SK-N-MC (cell line): ENCODE results near the gene CLK3.

ENCODE experiments used
- EZH2 ChIP-seq: fragments of 200-600 bp; sonication (generic); IDR thresholded peaks from one replicate; pipeline ENCODE4 v1.6.1; 2017; ENCODE audit warnings: antibody characterized with exemption
- FOXP2 ChIP-seq: optimal IDR thresholded peaks from 2 replicates; pipeline ENCODE3; 2011; ENCODE audit warnings: mild to moderate bottlenecking, moderate library complexity; ENCODE audit not compliant: insufficient read depth; ENCODE audit errors: extremely low read length, control extremely low read depth
- POLR2AphosphoS5 ChIP-seq: IDR thresholded peaks from 2 replicates; pipeline ENCODE4 v1.6.1; 2012; ENCODE audit warnings: mild to moderate bottlenecking, low read depth, low read length, borderline replicate concordance

DNA sequence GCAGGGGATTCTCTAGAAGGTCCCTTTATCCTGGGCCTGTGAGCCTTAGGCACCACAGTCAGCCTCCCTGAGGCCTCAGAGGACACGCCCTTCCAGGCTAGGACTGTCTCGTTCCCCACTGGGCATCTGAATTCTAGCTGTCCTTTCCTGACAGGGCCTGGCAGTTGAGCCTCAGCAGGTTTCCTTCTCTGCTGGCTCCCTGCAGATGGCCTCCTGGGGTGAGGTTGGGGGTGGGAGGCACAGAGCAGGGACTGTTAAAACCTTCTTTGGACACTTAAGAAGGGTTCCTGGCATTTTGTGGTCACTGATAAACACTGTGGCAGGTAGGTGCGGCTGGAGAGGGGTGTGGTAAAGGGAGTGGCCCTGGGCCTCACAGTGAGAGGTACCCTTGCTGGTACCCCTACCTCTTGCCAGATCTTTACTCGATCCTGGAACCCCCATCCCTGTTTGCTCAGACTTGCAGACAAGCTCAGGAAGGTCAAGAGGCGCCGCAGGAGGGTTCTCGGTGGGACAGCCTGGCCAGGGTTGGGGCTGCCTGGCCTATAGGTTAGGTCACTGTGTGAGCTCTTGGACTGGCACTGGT, 8.5 kb downstream of the CLK3 start:
- TF ChIP-seq EZH2 (no peak), POLR2AphosphoS5 (no peak), FOXP2 (no peak)
